ENCODE data around the gene EFCAB5. TPM values are rescaled to one million over a fixed set of nuclear protein-coding genes. Genes with fewer than 3 reads are reported as not detected.
A peak's percentile ranks its signal among the peaks of the same experiment; 100 is the strongest.
"Not testable (repeated sequence)": the region's sequence is repeated elsewhere in the genome, so short reads cannot be mapped to it uniquely, and the experiment has no call there.

EFCAB5 gene
- total RNA-seq (2014; rRNA removed) = 0.07 TPM in 1 of 2 replicates, not detected in the other
- Bru-seq, nascent RNA = percentile 16 among the genes with signal in this experiment
- percentile 17 among the genes with signal in this experiment for BruChase-seq, experiment 1, labeled RNA remaining after a 6-hour chase
- percentile 19 among the genes with signal in this experiment for BruChase-seq, experiment 2, labeled RNA remaining after a 2-hour chase
- long read RNA-seq, partial matches to known transcripts = 0 of 1 reads
- long read RNA-seq, other reads (novel, unspliced or antisense) = 1 of 1 reads

DNA sequence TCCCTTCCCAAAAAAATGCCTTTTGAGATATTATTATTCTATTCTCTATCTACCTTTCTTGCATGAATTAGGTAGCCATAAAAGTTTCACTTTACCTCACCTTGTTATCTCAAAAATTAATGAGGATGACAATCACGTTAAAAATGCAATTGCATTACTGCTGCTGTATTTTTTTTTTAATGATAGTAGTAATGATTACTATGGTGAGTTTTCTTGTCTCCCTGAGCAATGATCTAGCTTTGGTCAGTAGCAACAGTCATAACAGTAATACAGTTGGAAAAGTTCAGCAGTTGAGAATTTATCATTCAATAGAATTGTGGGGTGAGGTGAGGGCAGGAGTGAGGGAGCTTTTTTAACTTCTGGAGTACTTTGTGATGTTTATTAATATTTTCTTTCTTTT lies at the start of gene EFCAB5:
TSS of gene EFCAB5 (plus strand) at position 301 of the 400 bp plus-strand sequence. CDS start 163 bp downstream, outside the sequence.
- Histone ChIP-seq H3K9me3 (ENCODE audit: low read length) (no peaks in the 10 kb centered on the region), H2AFZ (ENCODE audit: low read length) (no peak within 1 kb of the TSS), H4K20me1 (ENCODE audit: low read length) (no peaks in the 10 kb centered on the region), H3K4me1 (ENCODE audit: insufficient read depth, low read length) (no peaks in the 10 kb centered on the region), H3K9me2 (replicated peaks; ENCODE audit: low read length) (no peaks in the 10 kb centered on the region), H3K4me2 (ENCODE audit: low read length) (no peak within 1 kb of the TSS), H3K9ac (ENCODE audit: low read length) (no peak within 1 kb of the TSS), H3K27ac (ENCODE audit: low read length) (no peak within 1 kb of the TSS), H3K36me3 (ENCODE audit: low read depth, low read length) (no peaks in the 10 kb centered on the region), H3K4me3 (ENCODE audit: low read length) (no peak within 1 kb of the TSS), H3K27me3 (ENCODE audit: low read length) (no peaks in the 10 kb centered on the region), H3K79me2 (ENCODE audit: low read length) (no peaks in the 10 kb centered on the region), H3F3A (ENCODE audit: low read length, unreplicated experiment) (no peaks in the 10 kb centered on the region)
- no peak for ATAC-seq
- BruUV-seq (replicated peaks) = no TSS peak
- TF ChIP-seq EZH2phosphoT487 (IDR thresholded peaks at IDR 0.05; ENCODE audit: borderline replicate concordance, low read length) = no peak
- TF ChIP-seq, protein P1, sequence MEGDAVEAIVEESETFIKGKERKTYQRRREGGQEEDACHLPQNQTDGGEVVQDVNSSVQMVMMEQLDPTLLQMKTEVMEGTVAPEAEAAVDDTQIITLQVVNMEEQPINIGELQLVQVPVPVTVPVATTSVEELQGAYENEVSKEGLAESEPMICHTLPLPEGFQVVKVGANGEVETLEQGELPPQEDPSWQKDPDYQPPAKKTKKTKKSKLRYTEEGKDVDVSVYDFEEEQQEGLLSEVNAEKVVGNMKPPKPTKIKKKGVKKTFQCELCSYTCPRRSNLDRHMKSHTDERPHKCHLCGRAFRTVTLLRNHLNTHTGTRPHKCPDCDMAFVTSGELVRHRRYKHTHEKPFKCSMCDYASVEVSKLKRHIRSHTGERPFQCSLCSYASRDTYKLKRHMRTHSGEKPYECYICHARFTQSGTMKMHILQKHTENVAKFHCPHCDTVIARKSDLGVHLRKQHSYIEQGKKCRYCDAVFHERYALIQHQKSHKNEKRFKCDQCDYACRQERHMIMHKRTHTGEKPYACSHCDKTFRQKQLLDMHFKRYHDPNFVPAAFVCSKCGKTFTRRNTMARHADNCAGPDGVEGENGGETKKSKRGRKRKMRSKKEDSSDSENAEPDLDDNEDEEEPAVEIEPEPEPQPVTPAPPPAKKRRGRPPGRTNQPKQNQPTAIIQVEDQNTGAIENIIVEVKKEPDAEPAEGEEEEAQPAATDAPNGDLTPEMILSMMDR (conservative IDR thresholded peaks at IDR 0.05; ENCODE audit: low read depth, low read length) = no peak
- no peak for TF ChIP-seq EZH2 (IDR thresholded peaks at IDR 0.05; ENCODE audit: low read length, unreplicated experiment)
- POLR2A ChIA-PET (ENCODE audit: unreplicated experiment) = no interaction called here
- intact Hi-C loops (cut with micrococcal nuclease) = no loop called here
- no peak for DNase-seq
- CTCF ChIA-PET = no interaction called here

DNA sequence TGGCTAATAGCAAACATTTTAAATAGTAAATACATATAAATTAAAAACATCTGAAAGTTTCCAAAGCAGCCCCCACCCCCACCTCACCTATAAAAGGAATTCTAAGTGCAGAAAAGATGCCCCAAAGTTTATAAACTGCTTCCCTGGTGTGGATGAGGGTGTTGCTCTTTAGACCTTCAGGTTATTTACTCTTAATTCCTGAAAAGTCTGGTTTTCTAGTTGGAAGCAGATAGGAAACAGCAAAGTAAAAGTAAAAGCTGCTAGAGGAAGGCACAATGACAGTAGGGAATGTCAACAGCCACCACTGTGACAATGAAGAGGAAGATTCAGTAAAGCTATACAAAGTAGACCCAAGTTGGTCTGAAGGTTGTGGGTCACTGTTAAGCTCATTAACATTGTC lies 49.2 kb upstream of the EFCAB5 start:
- no peaks in the 10 kb centered on the region for H3K27me3 ChIP-seq (ENCODE audit: low read length)
- intact Hi-C loops (cut with micrococcal nuclease) = no loop called here
- no peaks in the 10 kb centered on the region for H3K36me3 ChIP-seq (ENCODE audit: low read depth, low read length)
- ChIA-PET CTCF (no interaction called here), POLR2A (ENCODE audit: unreplicated experiment) (no interaction called here)
- H3K9ac ChIP-seq (ENCODE audit: low read length) = no peak overlapping the region
- H3K4me3 ChIP-seq (ENCODE audit: low read length) = no peak overlapping the region
- H4K20me1 ChIP-seq (ENCODE audit: low read length) = no peaks in the 10 kb centered on the region
- H3K4me1 ChIP-seq (ENCODE audit: insufficient read depth, low read length) = no peaks in the 10 kb centered on the region
- no peaks in the 10 kb centered on the region for H3F3A ChIP-seq (ENCODE audit: low read length, unreplicated experiment)
- ATAC-seq (no peak), DNase-seq (no peak)
- TF ChIP-seq, protein P1 (conservative IDR thresholded peaks at IDR 0.05; ENCODE audit: low read depth, low read length) = no peak
- no peak for TF ChIP-seq EZH2phosphoT487 (IDR thresholded peaks at IDR 0.05; ENCODE audit: borderline replicate concordance, low read length)
- no peak for TF ChIP-seq EZH2 (IDR thresholded peaks at IDR 0.05; ENCODE audit: low read length, unreplicated experiment)
- H3K9me3 ChIP-seq (ENCODE audit: low read length) = no peaks in the 10 kb centered on the region
- no TSS peak for BruUV-seq (replicated peaks)
- H3K4me2 ChIP-seq (ENCODE audit: low read length) = no peak overlapping the region
- H2AFZ ChIP-seq (ENCODE audit: low read length) = no peak overlapping the region
- no peaks in the 10 kb centered on the region for H3K9me2 ChIP-seq (replicated peaks; ENCODE audit: low read length)
- H3K27ac ChIP-seq (ENCODE audit: low read length) = no peak overlapping the region
- 0 out of 2 replicates have a peak, but pooled peaks cover 4% of the 10 kb centered on the region for H3K79me2 ChIP-seq (ENCODE audit: low read length)

DNA sequence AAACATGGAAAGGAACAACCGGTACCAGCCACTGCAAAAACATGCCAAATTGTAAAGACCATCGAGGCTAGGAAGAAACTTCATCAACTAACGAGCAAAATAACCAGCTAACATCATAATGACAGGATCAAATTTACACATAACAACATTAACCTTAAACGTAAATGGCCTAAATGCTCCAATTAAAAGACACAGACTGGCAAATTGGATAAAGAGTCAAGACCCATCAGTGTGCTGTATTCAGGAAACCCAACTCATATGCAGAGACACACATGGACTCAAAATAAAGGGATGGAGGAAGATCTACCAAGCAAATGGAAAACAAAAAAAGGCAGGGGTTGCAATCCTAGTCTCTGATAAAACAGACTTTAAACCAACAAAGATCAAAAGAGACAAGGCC lies 44.3 kb upstream of the EFCAB5 start:
- H3K27ac ChIP-seq (ENCODE audit: low read length); BruUV-seq (replicated peaks); CTCF ChIA-PET; intact Hi-C loops (cut with micrococcal nuclease); ATAC-seq; H2AFZ ChIP-seq (ENCODE audit: low read length); H3K4me2 ChIP-seq (ENCODE audit: low read length); H3K9ac ChIP-seq (ENCODE audit: low read length); DNase-seq; H3K27me3 ChIP-seq (ENCODE audit: low read length); H3K36me3 ChIP-seq (ENCODE audit: low read depth, low read length); H3F3A ChIP-seq (ENCODE audit: low read length, unreplicated experiment); H3K9me3 ChIP-seq (ENCODE audit: low read length); H3K4me1 ChIP-seq (ENCODE audit: insufficient read depth, low read length); H3K4me3 ChIP-seq (ENCODE audit: low read length); H3K79me2 ChIP-seq (ENCODE audit: low read length); H4K20me1 ChIP-seq (ENCODE audit: low read length); H3K9me2 ChIP-seq (replicated peaks; ENCODE audit: low read length); POLR2A ChIA-PET (ENCODE audit: unreplicated experiment): not testable (repeated sequence)
